IMR-90 (cell line): ENCODE measurements around the gene RLF. TPM values are rescaled to one million over a fixed set of nuclear protein-coding genes. Genes with fewer than 3 reads are reported as not detected.

Source experiments
- ATAC-seq: fragments of 200-7000 bp; cut with Tn5 transposase; 2 replicates; pipeline ENCODE4 v1.9.1; 2020; ENCODE audit warnings: low read depth, mild to moderate bottlenecking, moderate library complexity
- BruUV-seq: library from RNA; stranded (reverse); fragments of 400-500 nt; replicated peaks from 2 replicates; lab custom pipeline; 2021; lab: Mats Ljungman, UMichigan
- CTCF ChIA-PET: fragments of 300-600 bp; formaldehyde crosslinking; extraction: SDS; loops from one replicate; lab custom pipeline; 2021; ENCODE audit warnings: antibody characterized with exemption; lab: Yijun Ruan, JAX
- POLR2A ChIA-PET: fragments of 300-600 bp; sonication (Branson Sonifier 250); formaldehyde crosslinking; loops from one replicate; lab custom pipeline; 2022; ENCODE audit warnings: antibody characterized with exemption; ENCODE audit not compliant: unreplicated experiment; lab: Charles Lee
- DNase-seq: peaks from one replicate; pipeline ENCODE4 v3.0.0; 2013
- H2AFZ ChIP-seq: replicated peaks from 2 replicates; pipeline ENCODE3; 2013; ENCODE audit warnings: low read length, mild to moderate bottlenecking; ENCODE audit not compliant: poor library complexity
- H2AK5ac ChIP-seq: 2 replicates; pipeline ENCODE4 v1.6.1; 2013; ENCODE audit warnings: low read depth, low read length, inconsistent platforms
- H2AK9ac ChIP-seq: replicated peaks from 2 replicates; pipeline ENCODE3; 2013; ENCODE audit warnings: mild to moderate bottlenecking, low read depth, low read length, moderate library complexity; ENCODE audit not compliant: poor library complexity
- H2BK120ac ChIP-seq: 2 replicates; pipeline ENCODE4 v1.6.1; 2013; ENCODE audit warnings: low read depth, low read length, inconsistent platforms
- H2BK15ac ChIP-seq: 3 replicates; pipeline ENCODE4 v1.6.1; 2013; ENCODE audit warnings: low read depth, low read length, inconsistent platforms
- H2BK20ac ChIP-seq: 2 replicates; pipeline ENCODE4 v1.6.1; 2013; ENCODE audit warnings: low read depth, mild to moderate bottlenecking, inconsistent platforms, low read length, moderate library complexity
- H2BK5ac ChIP-seq: 2 replicates; pipeline ENCODE4 v1.6.1; 2013; ENCODE audit warnings: mild to moderate bottlenecking, low read depth, low read length, inconsistent platforms; ENCODE audit not compliant: poor library complexity, severe bottlenecking
- H3K14ac ChIP-seq: replicated peaks from 2 replicates; pipeline ENCODE4 v1.6.1; 2013; ENCODE audit warnings: low read depth, low read length, inconsistent platforms
- H3K18ac ChIP-seq: 2 replicates; pipeline ENCODE4 v1.6.1; 2013; ENCODE audit warnings: low read depth, low read length, control low read depth
- H3K23ac ChIP-seq: 2 replicates; pipeline ENCODE4 v1.6.1; 2013; ENCODE audit warnings: low read depth, low read length, inconsistent platforms
- H3K27ac ChIP-seq: 2 replicates; pipeline ENCODE4 v1.5.1; 2013; ENCODE audit warnings: mild to moderate bottlenecking, control low read depth, low read length; ENCODE audit not compliant: insufficient read depth
- H3K27me3 ChIP-seq: 2 replicates; pipeline ENCODE4 v1.6.1; 2013; ENCODE audit warnings: low read length; ENCODE audit not compliant: control insufficient read depth, insufficient read depth
- H3K36me3 ChIP-seq: 2 replicates; pipeline ENCODE4 v1.6.1; 2013; ENCODE audit warnings: low read length, mixed read lengths; ENCODE audit not compliant: control insufficient read depth, insufficient read depth
- H3K4ac ChIP-seq: 2 replicates; pipeline ENCODE4 v1.6.1; 2013; ENCODE audit warnings: low read depth, low read length, inconsistent platforms
- H3K4me1 ChIP-seq: 2 replicates; pipeline ENCODE4 v1.6.1; 2013; ENCODE audit warnings: low read length, mixed read lengths; ENCODE audit not compliant: control insufficient read depth, insufficient read depth
- H3K4me2 ChIP-seq: 2 replicates; pipeline ENCODE4 v1.6.1; 2013; ENCODE audit warnings: low read depth, mild to moderate bottlenecking, control low read depth, low read length, moderate library complexity
- H3K4me3 ChIP-seq: 2 replicates; pipeline ENCODE4 v1.5.1; 2013; ENCODE audit warnings: low read depth, mild to moderate bottlenecking, control low read depth, low read length, moderate library complexity; ENCODE audit not compliant: insufficient read depth
- H3K56ac ChIP-seq: 2 replicates; pipeline ENCODE4 v1.6.1; 2013; ENCODE audit warnings: low read length, inconsistent platforms; ENCODE audit not compliant: insufficient read depth; ENCODE audit errors: extremely low read depth
- H3K79me1 ChIP-seq, 2 experiments: 2 replicates each; pipeline ENCODE4 v1.6.1; 2013; ENCODE audit warnings: low read length in 2 of 2, inconsistent platforms in 1 of 2, low read depth in 1 of 2
- H3K9ac ChIP-seq: 2 replicates; pipeline ENCODE4 v1.6.1; 2013; ENCODE audit warnings: low read depth, low read length, control low read depth
- H3K9me1 ChIP-seq: 2 replicates; pipeline ENCODE4 v1.6.1; 2013; ENCODE audit warnings: low read length, inconsistent platforms; ENCODE audit not compliant: insufficient read depth
- H3K9me3 ChIP-seq: 2 replicates; pipeline ENCODE4 v1.6.1; 2013; ENCODE audit warnings: low read length; ENCODE audit not compliant: control insufficient read depth, insufficient read depth
- H4K20me1 ChIP-seq: 2 replicates; pipeline ENCODE4 v1.6.1; 2013; ENCODE audit warnings: low read length, inconsistent platforms; ENCODE audit not compliant: insufficient read depth
- H4K5ac ChIP-seq: 2 replicates; pipeline ENCODE4 v1.6.1; 2013; ENCODE audit warnings: mild to moderate bottlenecking, low read depth, low read length, control low read depth
- H4K8ac ChIP-seq, 2 experiments: 2 replicates each; pipeline ENCODE4 v1.6.1; 2013; ENCODE audit warnings: low read depth in 2 of 2, low read length in 2 of 2, control low read depth in 1 of 2, inconsistent platforms in 1 of 2
- H4K91ac ChIP-seq: 2 replicates; pipeline ENCODE4 v1.6.1; 2013; ENCODE audit warnings: low read depth, low read length, inconsistent platforms; ENCODE audit not compliant: insufficient read depth
- CEBPB ChIP-seq: IDR thresholded peaks from 2 replicates; pipeline ENCODE4 v1.6.1; 2012; ENCODE audit warnings: low read depth, low read length, improper control_type of control experiment
- CHD1 ChIP-seq: IDR thresholded peaks from 2 replicates; pipeline ENCODE4 v1.6.1; 2012; ENCODE audit warnings: low read depth, low read length, improper control_type of control experiment
- MAZ ChIP-seq: IDR thresholded peaks from 2 replicates; pipeline ENCODE4 v1.6.1; 2012; ENCODE audit warnings: low read depth, mild to moderate bottlenecking, low read length, improper control_type of control experiment, moderate library complexity, borderline replicate concordance
- MXI1 ChIP-seq: IDR thresholded peaks from 2 replicates; pipeline ENCODE4 v1.6.1; 2012; ENCODE audit warnings: low read depth, mild to moderate bottlenecking, low read length, moderate library complexity, borderline replicate concordance
- RAD21 ChIP-seq: IDR thresholded peaks from 2 replicates; pipeline ENCODE4 v1.6.1; 2012; ENCODE audit warnings: low read length, improper control_type of control experiment
- RFX5 ChIP-seq: IDR thresholded peaks from 2 replicates; pipeline ENCODE4 v1.8.0; 2012; ENCODE audit warnings: low read depth, mild to moderate bottlenecking, low read length, moderate library complexity
- WGBS, 2 experiments: methylation state at CpG; one replicate each; pipeline versions ENCODE4 v1.1.5 to v1.1.7; 2013; ENCODE audit warnings: missing lambda C conversion rate in 2 of 2; ENCODE audit not compliant: insufficient read length in 1 of 2; ENCODE audit errors: extremely low coverage in 2 of 2; 5-methylcytosine and 5-hydroxymethylcytosine counted together
- dilution Hi-C: fragments of 300-500 bp; cut with HindIII; formaldehyde crosslinking; loops from one replicate; pipeline ENCODE4 v1.14.3; 2018; ENCODE audit warnings: low sequenced_read_pairs; ENCODE audit not compliant: unreplicated experiment
- in situ Hi-C: fragments of 300-500 bp; cut with MboI; formaldehyde crosslinking; loops from 3 replicates; pipeline ENCODE4 v1.14.3; 2019; ENCODE audit warnings: low sequenced_read_pairs, inconsistent platforms, mixed read lengths
- intact Hi-C: fragments of 100-400 bp; cut with micrococcal nuclease; formaldehyde crosslinking; loops from 2 replicates; pipeline ENCODE4 v1.10.0; 2022
- polyA plus RNA-seq, 3 experiments: library from polyadenylated mRNA; depleted of rRNA; stranded (reverse); fragments of >200 nt; gene quantifications; 2 replicates each; pipeline ENCODE4 v1.2.3, GENCODE V29; 2012; ENCODE audit warnings: low replicate concordance in 1 of 3
- total RNA-seq: library from RNA; depleted of rRNA; stranded (reverse); fragments of >200 nt; gene quantifications from 2 replicates; pipeline ENCODE4 v1.2.3, GENCODE V29; 2012
- TF ChIP-seq, protein P1 (sequence below): fragments of 150-350 bp; IDR thresholded peaks from 2 replicates; pipeline ENCODE4 v1.6.1; 2017; ENCODE audit warnings: mild to moderate bottlenecking, antibody characterized with exemption, low read length, low read depth

RLF gene
- total and polyA plus RNA-seq, 2 of the 4 experiments (the other 2 are of a cell fraction), result 4.4 to 29.8 TPM

DNA sequence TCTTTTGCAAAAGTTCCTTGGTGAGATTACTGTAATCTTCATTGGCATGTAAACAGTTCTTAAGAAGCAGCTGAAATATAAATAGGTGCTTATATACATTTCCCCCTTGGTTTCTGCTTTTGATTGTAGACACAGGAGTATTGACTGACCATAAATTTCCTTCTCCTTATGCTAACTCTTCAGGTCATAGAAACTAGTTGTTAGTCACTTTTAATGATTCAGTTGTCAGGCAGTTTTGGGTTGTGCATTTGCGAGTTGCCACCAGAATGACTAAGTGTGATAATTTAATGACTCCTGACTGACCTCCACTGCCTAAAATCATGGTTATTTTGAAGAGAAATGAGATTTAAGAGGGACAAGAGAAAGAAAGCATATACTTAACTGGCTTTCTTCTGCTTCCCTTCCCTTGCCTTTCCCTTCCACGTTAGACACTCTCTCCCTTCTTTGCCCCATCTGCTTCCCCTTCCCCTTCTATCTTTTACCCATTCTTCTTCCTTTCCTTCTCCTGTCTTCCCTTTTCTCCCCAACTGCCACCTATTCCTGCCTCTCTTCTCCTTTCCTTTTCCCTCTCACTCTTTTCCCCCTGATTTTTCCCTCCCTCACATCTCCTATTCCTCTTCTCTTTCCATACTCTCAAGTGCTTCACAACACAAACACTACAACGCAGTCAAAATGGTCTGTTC, 109.1 kb downstream of the RLF start:
- Histone ChIP-seq H4K5ac (no peak overlapping the region), H2AK9ac (no peak overlapping the region), H2AK5ac (peak overlapping the region; percentile 57; the same call in 1 of the 2 replicates), H3K27ac (no peak overlapping the region; the same call in 1 of the 2 replicates), H2BK15ac (no peak overlapping the region), H3K36me3 (peaks cover 29% of the 10 kb centered on the region), H3K9ac (no peak overlapping the region), H3K56ac (0 out of 2 replicates have a peak overlapping the region, but pooled peaks have one; percentile 3), H2BK120ac (no peak overlapping the region), H4K91ac (no peak overlapping the region), H3K79me1 (peaks cover 26 to 47% of the 10 kb centered on the region in 2 experiments), H3K4ac (peak overlapping the region; percentile 33; the same call in 1 of the 2 replicates), H4K8ac (no peak overlapping the region), H3K4me3 (no peak overlapping the region), H3K18ac (no peak overlapping the region), H3K9me3 (no peaks in the 10 kb centered on the region), H3K9me1 (peaks cover 16% of the 10 kb centered on the region), H2BK5ac (peak overlapping the region; percentile 56), H3K4me2 (peak overlapping the region; percentile 14; the same call in 1 of the 2 replicates), H2AFZ (no peak overlapping the region), H3K23ac (no peak overlapping the region), H3K14ac (0 out of 2 replicates have a peak overlapping the region, but pooled peaks have one; percentile 36), H4K20me1 (peaks cover 9% of the 10 kb centered on the region), H3K27me3 (no peaks in the 10 kb centered on the region), H2BK20ac (no peak overlapping the region; the same call in 1 of the 2 replicates), H3K4me1 (peaks cover 7% of the 10 kb centered on the region)
- ATAC-seq (no peak; the same call in 1 of the 2 replicates), DNase-seq (peak; percentile 17)
- dilution Hi-C loops (no loop called here), in situ Hi-C loops (no loop called here), intact Hi-C loops (no loop called here)
- POLR2A ChIA-PET, result no interaction called here
- no TSS peak for BruUV-seq
- 80% methylated on average over 1 of the region's 3 CpGs; no CpG with 5 or more reads in 1 of the 2 experiments for WGBS, 2 experiments
- CTCF ChIA-PET, result no interaction called here
- no peak for TF ChIP-seq RAD21
- no peak for TF ChIP-seq MAZ
- TF ChIP-seq, protein P1, sequence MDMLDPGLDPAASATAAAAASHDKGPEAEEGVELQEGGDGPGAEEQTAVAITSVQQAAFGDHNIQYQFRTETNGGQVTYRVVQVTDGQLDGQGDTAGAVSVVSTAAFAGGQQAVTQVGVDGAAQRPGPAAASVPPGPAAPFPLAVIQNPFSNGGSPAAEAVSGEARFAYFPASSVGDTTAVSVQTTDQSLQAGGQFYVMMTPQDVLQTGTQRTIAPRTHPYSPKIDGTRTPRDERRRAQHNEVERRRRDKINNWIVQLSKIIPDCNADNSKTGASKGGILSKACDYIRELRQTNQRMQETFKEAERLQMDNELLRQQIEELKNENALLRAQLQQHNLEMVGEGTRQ, result no peak
- TF ChIP-seq CEBPB, result no peak
- TF ChIP-seq RFX5, result no peak
- TF ChIP-seq MXI1, result no peak
- TF ChIP-seq CHD1, result no peak
